Adrenal gland (tissue), 12 donors: Measurements from ENCODE around the gene CDC25B. TPM values are rescaled to one million over a fixed set of nuclear protein-coding genes. Genes with fewer than 3 reads are reported as not detected.

Experiments used
- DNase-seq, 7 donors: peaks; one replicate each; pipeline ENCODE4 v3.0.0-alpha.2; 2019 to 2020
- H3K27ac ChIP-seq, 5 donors: fragments of 200-600 bp; sonication (generic) in 4 of 5; 1 replicate in 3 of 5; 2 replicates in 2 of 5; pipeline versions ENCODE4 v1.5.1 to v1.8.0; 2016 to 2020; ENCODE audit warnings: mild to moderate bottlenecking in 1 of 5
- H3K27me3 ChIP-seq: fragments of 200-600 bp; 2 replicates; pipeline ENCODE4 v1.8.0; 2021
- H3K36me3 ChIP-seq, 2 donors: fragments of 200-600 bp; replicated peaks in 1 of 2; 1 replicate in 1 of 2; 2 replicates in 1 of 2; pipeline versions ENCODE4 v1.5.1 to v1.8.0; 2018 to 2022
- H3K4me1 ChIP-seq, 2 donors: fragments of 200-600 bp; replicated peaks in 1 of 2; 1 replicate in 1 of 2; 2 replicates in 1 of 2; pipeline versions ENCODE4 v1.5.1 to v1.8.0; 2018 to 2021
- H3K4me3 ChIP-seq, 4 donors: fragments of 200-600 bp; sonication (generic) in 3 of 4; one replicate each; pipeline ENCODE4 v1.5.1; 2016 to 2018
- H3K9me3 ChIP-seq, 3 donors: fragments of 200-600 bp; sonication (generic) in 1 of 3; replicated peaks in 1 of 3; 1 replicate in 2 of 3; 2 replicates in 1 of 3; pipeline versions ENCODE4 v1.5.1 to v1.8.0; 2016 to 2021
- CTCF ChIP-seq, 6 experiments: fragments of 450-650 bp in 4 of 6; fragments of 200-600 bp in 2 of 6; sonication (generic) in 1 of 6; IDR thresholded peaks; 1 replicate in 5 of 6; 2 replicates in 1 of 6; pipeline versions ENCODE4 v1.5.1 to v1.8.0; 2016 to 2021; ENCODE audit warnings: antibody characterized with exemption in 6 of 6, mild to moderate bottlenecking in 2 of 6, moderate library complexity in 1 of 6
- POLR2A ChIP-seq, 2 donors: fragments of 450-650 bp; IDR thresholded peaks; one replicate each; pipeline ENCODE4 v1.6.1; 2017; ENCODE audit warnings: antibody characterized with exemption in 2 of 2, mild to moderate bottlenecking in 2 of 2, moderate library complexity in 1 of 2
- WGBS, 4 donors: extraction: QIAGEN DNeasy Blood & Tissue Kit in 2 of 4; methylation state at CpG; one replicate each; pipeline versions ENCODE4 v1.1.5 to v1.1.7; 2013 to 2017; 5-methylcytosine and 5-hydroxymethylcytosine counted together
- intact Hi-C, 2 donors: fragments of 100-400 bp; cut with DNase I; formaldehyde crosslinking; loops; one replicate each; pipeline versions ENCODE4 v1.14.1 to v1.15.0; 2022 to 2023
- polyA plus RNA-seq, 3 donors: library from polyadenylated mRNA; stranded (reverse); fragments of 200-250 nt in 2 of 3; fragments of 350-450 nt in 1 of 3; fragmentation: Illumina TruSeq in 1 of 3; extraction: RNeasy Lipid Tissue Mini Kit (QIAGEN cat#74804) in 1 of 3; gene quantifications; one replicate each; pipeline ENCODE4 v1.2.3, GENCODE V29; 2013 to 2014
- total RNA-seq, 9 donors: library from RNA; depleted of rRNA in 4 of 9; stranded (reverse); fragments of >200 nt in 4 of 9; fragments of 120-200 nt in 1 of 9; fragmentation: NEBNext Ultra II Directional in 1 of 9; extraction: Animal tissue kit (Norgen Biotek cat#: 25700) in 1 of 9; gene quantifications; one replicate each; pipeline versions ENCODE4 v1.1.0 to v1.2.4, GENCODE V29; 2013 to 2023
- donor health status: healthy with polysubstance abuse.
- donor health status: Bipolar disorder and iron deficiency.
- donor health status: DM: yes; HTN: yes; CAD: no.
- donor health status: DM: no; HTN: no; CAD: no.
- donor health status: DM: no; HTN: no; CAD: no.
- donor health status: DM: yes; HTN: yes; CAD: no.

Gene CDC25B
- total and polyA plus RNA-seq, 12 donors: 5.5 to 61.7 (median 14.7) TPM

- Histone ChIP-seq H3K27ac (no peak overlapping the region), H3K36me3 (no peaks in the 10 kb centered on the region), H3K4me1 (no peaks in the 10 kb centered on the region), H3K9me3 (no peaks in the 10 kb centered on the region), H3K27me3 (no peaks in the 10 kb centered on the region), H3K4me3 (no peak overlapping the region)
- 75 to 87% (median 82%) methylated on average over 9 to 11 of the region's 11 CpGs for WGBS, 4 donors
- intact Hi-C loops: no loop called here
- no peak for DNase-seq
- TF ChIP-seq POLR2A (IDR thresholded peaks at IDR 0.05) (no peak), CTCF (IDR thresholded peaks at IDR 0.05) (no peak)
These were observed 36.7 kb upstream of the CDC25B start for GRCh38 chr20:3759316-3759823.

- DNase-seq: no peak
- Histone ChIP-seq H3K36me3 (no peaks in the 10 kb centered on the region), H3K4me3 (no peak overlapping the region), H3K27me3 (no peaks in the 10 kb centered on the region), H3K4me1 (no peaks in the 10 kb centered on the region), H3K9me3 (no peaks in the 10 kb centered on the region), H3K27ac (peak overlapping the region in 1 of 5 donors; percentile 11)
- intact Hi-C loops: no loop called here
- WGBS, 4 donors: 84 to 94% (median 91%) methylated on average over 5 to 11 of the region's 11 CpGs
- TF ChIP-seq POLR2A (IDR thresholded peaks at IDR 0.05) (no peak), CTCF (IDR thresholded peaks at IDR 0.05) (no peak)
These were observed 36.2 kb upstream of the CDC25B start for GRCh38 chr20:3759884-3760283.

- Histone ChIP-seq H3K27ac (no peak overlapping the region), H3K4me1 (peaks cover 0 to 6% of the 10 kb centered on the region in 2 donors)
- DNase-seq: no peak
These were observed 35.3 kb upstream of the CDC25B start for GRCh38 chr20:3760655-3761348.

More at GRCh38 chr20:3760655-3761348, 35.3 kb upstream of the CDC25B start:
- WGBS, 4 donors: 70 to 81% (median 72%) methylated on average over 10 of the region's 10 CpGs
- intact Hi-C loops: no loop called here
- Histone ChIP-seq H3K36me3 (no peaks in the 10 kb centered on the region), H3K27me3 (no peaks in the 10 kb centered on the region), H3K9me3 (no peaks in the 10 kb centered on the region), H3K4me3 (no peak overlapping the region)
- TF ChIP-seq CTCF (IDR thresholded peaks at IDR 0.05): no peak
- TF ChIP-seq POLR2A (IDR thresholded peaks at IDR 0.05): no peak
